Right lobe of liver (tissue), 4 donors: Measurements from ENCODE around the gene AOC2.

Experiments used
- CTCF ChIP-seq, 4 donors: fragments of 200-600 bp in 3 of 4; fragments of 450-650 bp in 1 of 4; IDR thresholded peaks; one replicate each; pipeline versions ENCODE4 v1.5.1 to v1.8.0; 2016 to 2022; ENCODE audit warnings: antibody characterized with exemption in 4 of 4, mild to moderate bottlenecking in 2 of 4
- POLR2A ChIP-seq: fragments of 450-650 bp; IDR thresholded peaks from one replicate; pipeline ENCODE4 v1.6.1; 2017; ENCODE audit warnings: antibody characterized with exemption, mild to moderate bottlenecking
- donor health status: DM: no; HTN: no; CAD: no.
- donor health status: DM: no; HTN: no; CAD: no.
- donor health status: DM: no; HTN: yes; CAD: no.

GRCh38 chr17:42878924-42879595 lies 34.7 kb downstream of the AOC2 start:
- TF ChIP-seq CTCF (IDR thresholded peaks at IDR 0.05) = no peak
- no peak for TF ChIP-seq POLR2A
